HEK293T (cell line): Measurements from ENCODE around the gene DCAF16.

Source experiments
- FOXK2 ChIP-seq: fragments of 450-650 bp; IDR thresholded peaks from 2 replicates; pipeline ENCODE4 v1.6.1; 2016; ENCODE audit warnings: mild to moderate bottlenecking
- HDGF ChIP-seq: fragments of 450-650 bp; IDR thresholded peaks from 2 replicates; pipeline ENCODE4 v1.6.1; 2017; ENCODE audit warnings: antibody characterized with exemption, borderline replicate concordance

DNA sequence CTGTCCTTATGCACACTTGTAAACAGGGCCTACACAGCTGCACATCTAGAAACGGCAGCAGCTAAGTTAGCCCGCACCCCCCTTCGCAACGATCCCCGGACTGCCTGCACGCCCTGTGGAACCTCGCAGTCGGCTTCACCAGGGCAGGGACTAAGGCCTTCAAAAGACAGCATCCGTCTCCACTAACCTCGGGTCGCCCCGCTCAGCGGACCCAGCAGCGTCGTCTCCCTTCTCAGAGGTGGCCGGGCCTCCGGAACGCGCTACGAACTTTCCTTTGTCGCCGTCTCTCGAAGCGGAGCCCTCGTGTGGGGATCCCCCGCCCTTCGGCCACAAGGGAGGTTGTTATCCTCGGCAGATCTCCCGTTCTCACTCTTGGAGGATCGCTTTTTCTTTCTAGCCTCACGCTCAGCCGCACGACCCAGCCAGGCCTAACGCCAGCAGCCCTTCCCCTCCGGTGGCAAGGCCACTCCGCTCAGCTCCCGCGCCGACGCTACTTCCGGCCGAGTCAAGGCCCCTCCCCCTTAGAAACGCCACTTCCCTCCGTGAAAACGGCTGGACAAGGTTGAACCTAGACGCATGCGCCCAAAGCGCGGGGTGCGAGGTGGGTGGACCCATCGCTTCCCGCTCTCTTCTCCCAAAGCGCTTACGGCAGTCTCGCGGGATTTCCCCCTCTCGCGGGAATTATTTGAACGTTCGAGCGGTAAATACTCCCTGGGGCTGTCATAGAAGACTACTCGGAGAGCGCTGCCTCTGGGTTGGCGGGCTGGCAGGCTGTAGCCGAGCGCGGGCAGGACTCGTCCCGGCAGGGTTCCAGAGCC lies at the start of gene DCAF16, which contains the start of gene NCAPG:
- TF ChIP-seq HDGF, result no peak
- no peak for TF ChIP-seq FOXK2
